HCT116 (cell line): Measurements from ENCODE around the gene CCDC66. TPM values are rescaled to one million over a fixed set of nuclear protein-coding genes. Genes with fewer than 3 reads are reported as not detected.

ENCODE experiments used
- ATAC-seq: fragments of 200-7000 bp; cut with Tn5 transposase; 2 replicates; pipeline ENCODE4 v1.9.1; 2020; ENCODE audit warnings: mild to moderate bottlenecking, moderate library complexity
- BruUV-seq: library from RNA; stranded (reverse); fragments of 400-500 nt; replicated peaks from 2 replicates; lab custom pipeline; 2021; lab: Mats Ljungman, UMichigan
- CTCF ChIA-PET: fragments of 300-600 bp; sonication (Branson Sonifier 250); formaldehyde crosslinking; loops from one replicate; lab custom pipeline; 2021; ENCODE audit warnings: antibody characterized with exemption; lab: Charles Lee
- POLR2A ChIA-PET: fragments of 300-600, 350-600 bp; sonication (Branson Sonifier 250); formaldehyde crosslinking; loops from one replicate; lab custom pipeline; 2021; ENCODE audit warnings: antibody characterized with exemption; lab: Charles Lee
- RAD21 ChIA-PET, 2 experiments: fragments of 300-600 bp; sonication (Branson Sonifier 250); formaldehyde crosslinking; loops; one replicate each; lab custom pipeline; 2023; ENCODE audit warnings: low total read pairs in 2 of 2; ENCODE audit not compliant: uncharacterized antibody in 2 of 2, unreplicated experiment in 2 of 2, low non-redundant PET in 1 of 2; lab: Charles Lee
- DNase-seq: peaks from one replicate; pipeline ENCODE4 v3.0.0-alpha.2; 2010; ENCODE audit warnings: low read depth, low spot score
- H2AFZ ChIP-seq: fragments of 200-600 bp; shearing (Covaris generic), sonication (generic); 2 replicates; pipeline ENCODE4 v1.6.1; 2017; ENCODE audit warnings: low read depth, mixed run types, mixed read lengths, antibody characterized with exemption, low read length; ENCODE audit not compliant: poor library complexity, severe bottlenecking
- H3K27ac ChIP-seq: 2 replicates; pipeline ENCODE4 v1.5.1; 2012; ENCODE audit warnings: low read depth, low read length
- H3K27me3 ChIP-seq: fragments of 200-600 bp; sonication (generic); 2 replicates; pipeline ENCODE4 v1.6.1; 2016; ENCODE audit warnings: mixed run types, low read length, mixed read lengths; ENCODE audit not compliant: insufficient read depth
- H3K36me3 ChIP-seq, 2 experiments: fragments of 200-500 bp in 1 of 2; fragments of 200-600 bp in 1 of 2; sonication (Bioruptor generic) in 1 of 2; sonication (generic) in 1 of 2; 2 replicates each; pipeline versions ENCODE4 v1.5.1 to v1.6.1; 2014 to 2016; ENCODE audit warnings: low read length in 2 of 2, inconsistent platforms in 1 of 2, mixed read lengths in 1 of 2, mixed run types in 1 of 2; ENCODE audit not compliant: insufficient read depth in 2 of 2, control insufficient read depth in 1 of 2
- H3K4me1 ChIP-seq, 2 experiments: fragments of 200-600 bp in 1 of 2; sonication (generic) in 1 of 2; 2 replicates each; pipeline versions ENCODE4 v1.5.1 to v1.6.1; 2012 to 2017; ENCODE audit warnings: low read length in 2 of 2, inconsistent platforms in 1 of 2, mild to moderate bottlenecking in 1 of 2, mixed read lengths in 1 of 2, mixed run types in 1 of 2, moderate library complexity in 1 of 2; ENCODE audit not compliant: insufficient read depth in 2 of 2, control insufficient read depth in 1 of 2
- H3K4me2 ChIP-seq: fragments of 200-600 bp; sonication (generic); 2 replicates; pipeline ENCODE4 v1.6.1; 2017; ENCODE audit warnings: mixed run types, low read length, mixed read lengths
- H3K4me3 ChIP-seq, 2 experiments: fragments of 200-600 bp in 1 of 2; sonication (generic) in 1 of 2; replicated peaks in 1 of 2; 2 replicates each; pipeline ENCODE4 v1.5.1; 2011 to 2016; ENCODE audit warnings: low read length in 2 of 2, control low read depth in 1 of 2, low read depth in 1 of 2, mild to moderate bottlenecking in 1 of 2, mixed read lengths in 1 of 2, mixed run types in 1 of 2
- H3K79me2 ChIP-seq: fragments of 200-600 bp; sonication (generic); 2 replicates; pipeline ENCODE4 v1.6.1; 2017; ENCODE audit warnings: mild to moderate bottlenecking, mixed run types, low read length, moderate library complexity, mixed read lengths; ENCODE audit not compliant: insufficient read depth
- H3K9ac ChIP-seq: fragments of 200-600 bp; sonication (generic); 2 replicates; pipeline ENCODE4 v1.6.1; 2016; ENCODE audit warnings: low read length, mixed read lengths
- H3K9me2 ChIP-seq: fragments of 200-600 bp; sonication (generic), shearing (Covaris generic); 2 replicates; pipeline ENCODE4 v1.6.1; 2017; ENCODE audit warnings: mixed run types, mild to moderate bottlenecking, moderate library complexity; ENCODE audit not compliant: insufficient read depth
- H3K9me3 ChIP-seq, 2 experiments: fragments of 200-500 bp in 1 of 2; fragments of 200-600 bp in 1 of 2; sonication (Bioruptor generic) in 1 of 2; sonication (generic) in 1 of 2; 2 replicates each; pipeline ENCODE4 v1.6.1; 2014 to 2017; ENCODE audit warnings: low read length in 2 of 2, mixed read lengths in 2 of 2, inconsistent platforms in 1 of 2, low read depth in 1 of 2, mild to moderate bottlenecking in 1 of 2, mixed run types in 1 of 2, moderate library complexity in 1 of 2; ENCODE audit not compliant: control insufficient read depth in 1 of 2, insufficient read depth in 1 of 2
- H4K20me1 ChIP-seq: fragments of 200-600 bp; sonication (generic), shearing (Covaris generic); 2 replicates; pipeline ENCODE4 v1.6.1; 2017; ENCODE audit warnings: mixed run types, mild to moderate bottlenecking, moderate library complexity; ENCODE audit not compliant: insufficient read depth
- CBX3 ChIP-seq: IDR thresholded peaks from 2 replicates; pipeline ENCODE4 v1.6.1; 2012; ENCODE audit warnings: low read depth
- ELF1 ChIP-seq: IDR thresholded peaks from 2 replicates; pipeline ENCODE4 v1.6.1; 2012; ENCODE audit warnings: low read depth, borderline replicate concordance
- EZH2 ChIP-seq: fragments of 200-600 bp; sonication (generic); IDR thresholded peaks from 2 replicates; pipeline ENCODE4 v1.6.1; 2017; ENCODE audit warnings: antibody characterized with exemption, mixed run types
- EZH2phosphoT487 ChIP-seq: fragments of 200-600 bp; IDR thresholded peaks from 2 replicates; pipeline ENCODE4 v1.6.1; 2018; ENCODE audit warnings: antibody characterized with exemption, borderline replicate concordance
- SRF ChIP-seq: IDR thresholded peaks from 2 replicates; pipeline ENCODE4 v1.6.1; 2012; ENCODE audit warnings: low read depth
- YY1 ChIP-seq: IDR thresholded peaks from 2 replicates; pipeline ENCODE4 v1.6.1; 2011; ENCODE audit warnings: low read length, low read depth, moderate library complexity, mild to moderate bottlenecking; ENCODE audit not compliant: insufficient replicate concordance; ENCODE audit errors: extremely low read depth
- intact Hi-C: fragments of 100-400 bp; cut with micrococcal nuclease; formaldehyde crosslinking; loops from 2 replicates; pipeline ENCODE4 v1.10.0; 2022
- total RNA-seq: library from RNA; stranded (reverse); gene quantifications from one replicate; pipeline ENCODE4 v1.2.1, GENCODE V29; 2021; ENCODE audit not compliant: unreplicated experiment
- TF ChIP-seq, protein P1 (sequence below): IDR thresholded peaks from 2 replicates; pipeline ENCODE4 v1.6.1; 2012
- TF ChIP-seq, protein P2 (sequence below), 3 experiments: fragments of 200-600 bp in 1 of 3; sonication (generic) in 1 of 3; IDR thresholded peaks in 2 of 3; conservative IDR thresholded peaks in 1 of 3; 2 replicates each; pipeline ENCODE4 v1.5.1; 2012 to 2017; ENCODE audit warnings: low read depth in 2 of 3, low read length in 2 of 3, antibody characterized with exemption in 1 of 3, borderline replicate concordance in 1 of 3, control low read depth in 1 of 3, mild to moderate bottlenecking in 1 of 3, mixed read lengths in 1 of 3, mixed run types in 1 of 3, moderate library complexity in 1 of 3; ENCODE audit not compliant: insufficient read depth in 1 of 3

Gene CCDC66
- total RNA-seq, 1 experiment from 2014 or later: 16.9 TPM

DNA sequence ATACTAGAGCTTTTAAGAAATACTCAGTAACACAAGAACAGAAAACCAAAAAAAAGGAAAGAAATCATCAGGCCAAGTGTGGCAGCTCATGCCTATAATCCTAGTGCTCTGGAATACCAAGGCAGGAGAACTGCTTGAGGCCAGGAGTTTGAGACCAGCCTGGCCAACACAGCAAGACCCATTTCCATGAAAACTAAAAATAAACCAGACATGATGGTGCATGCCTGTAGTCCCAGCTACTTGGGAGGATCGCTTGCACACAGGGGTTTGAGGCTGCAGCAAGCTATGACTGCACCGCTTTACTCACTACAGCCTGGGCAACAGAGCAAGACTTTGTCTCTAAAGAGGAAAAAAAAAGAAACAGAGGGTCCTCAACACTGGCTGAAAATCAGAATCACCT, 107.8 kb downstream of the CCDC66 start:
- H3K9me2 ChIP-seq: no peaks in the 10 kb centered on the region
- H3K4me2 ChIP-seq: no peak overlapping the region
- no peaks in the 10 kb centered on the region for H3K4me1 ChIP-seq
- ChIA-PET RAD21 (no interaction called here), CTCF (no interaction called here), POLR2A (no interaction called here)
- ATAC-seq (no peak), DNase-seq (no peak)
- no peaks in the 10 kb centered on the region for H3K79me2 ChIP-seq
- TF ChIP-seq SRF (no peak), YY1 (no peak), EZH2 (no peak), EZH2phosphoT487 (no peak), CBX3 (no peak)
- no peaks in the 10 kb centered on the region for H3K9me3 ChIP-seq
- H3K36me3 ChIP-seq: peaks cover 26 to 30% of the 10 kb centered on the region in 2 experiments; a peak in 3 of 4 replicates
- BruUV-seq: no TSS peak
- no peaks in the 10 kb centered on the region for H4K20me1 ChIP-seq
- no peak overlapping the region for H3K4me3 ChIP-seq
- H3K27me3 ChIP-seq: no peaks in the 10 kb centered on the region
- H3K9ac ChIP-seq: no peak overlapping the region
- no peak overlapping the region for H2AFZ ChIP-seq
- intact Hi-C loops: no loop called here
- H3K27ac ChIP-seq: no peak overlapping the region

DNA sequence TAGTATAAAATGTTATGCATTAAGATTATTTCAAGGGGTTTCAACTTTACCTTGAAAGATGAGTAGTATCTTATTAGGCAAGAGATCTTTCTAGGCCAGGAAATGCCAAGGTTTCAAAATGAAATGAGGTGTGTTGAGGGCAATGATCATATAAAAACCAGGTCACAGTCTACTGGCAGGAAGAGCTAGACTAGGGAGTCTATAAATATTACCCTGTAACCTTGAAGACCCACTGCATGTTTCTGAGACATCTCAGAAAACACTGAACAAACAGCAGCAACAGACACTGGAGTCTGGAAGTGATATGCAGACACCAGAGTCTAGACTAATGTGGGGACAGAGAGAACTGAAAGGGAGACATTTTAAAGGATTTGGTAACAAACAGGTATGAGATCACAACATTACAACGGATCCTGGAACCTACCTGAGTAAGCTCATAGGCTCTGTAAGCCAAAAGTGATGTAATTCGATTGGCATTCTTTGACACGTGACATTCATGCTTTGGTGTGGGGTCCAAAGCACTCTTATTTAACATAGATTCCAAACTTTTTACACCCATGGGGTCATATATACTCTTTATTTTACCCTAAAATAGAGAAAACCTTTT, 111.1 kb downstream of the CCDC66 start:
- no TSS peak for BruUV-seq
- Histone ChIP-seq H3K4me3 (no peak overlapping the region), H4K20me1 (no peaks in the 10 kb centered on the region), H2AFZ (no peak overlapping the region), H3K9me3 (no peaks in the 10 kb centered on the region), H3K36me3 (peaks cover 17 to 29% of the 10 kb centered on the region in 2 experiments; a peak in 3 of 4 replicates), H3K27ac (no peak overlapping the region)
- RAD21 ChIA-PET: no interaction called here
- DNase-seq: no peak
- TF ChIP-seq, protein P1, sequence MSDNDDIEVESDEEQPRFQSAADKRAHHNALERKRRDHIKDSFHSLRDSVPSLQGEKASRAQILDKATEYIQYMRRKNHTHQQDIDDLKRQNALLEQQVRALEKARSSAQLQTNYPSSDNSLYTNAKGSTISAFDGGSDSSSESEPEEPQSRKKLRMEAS: no peak
- TF ChIP-seq, protein P2, sequence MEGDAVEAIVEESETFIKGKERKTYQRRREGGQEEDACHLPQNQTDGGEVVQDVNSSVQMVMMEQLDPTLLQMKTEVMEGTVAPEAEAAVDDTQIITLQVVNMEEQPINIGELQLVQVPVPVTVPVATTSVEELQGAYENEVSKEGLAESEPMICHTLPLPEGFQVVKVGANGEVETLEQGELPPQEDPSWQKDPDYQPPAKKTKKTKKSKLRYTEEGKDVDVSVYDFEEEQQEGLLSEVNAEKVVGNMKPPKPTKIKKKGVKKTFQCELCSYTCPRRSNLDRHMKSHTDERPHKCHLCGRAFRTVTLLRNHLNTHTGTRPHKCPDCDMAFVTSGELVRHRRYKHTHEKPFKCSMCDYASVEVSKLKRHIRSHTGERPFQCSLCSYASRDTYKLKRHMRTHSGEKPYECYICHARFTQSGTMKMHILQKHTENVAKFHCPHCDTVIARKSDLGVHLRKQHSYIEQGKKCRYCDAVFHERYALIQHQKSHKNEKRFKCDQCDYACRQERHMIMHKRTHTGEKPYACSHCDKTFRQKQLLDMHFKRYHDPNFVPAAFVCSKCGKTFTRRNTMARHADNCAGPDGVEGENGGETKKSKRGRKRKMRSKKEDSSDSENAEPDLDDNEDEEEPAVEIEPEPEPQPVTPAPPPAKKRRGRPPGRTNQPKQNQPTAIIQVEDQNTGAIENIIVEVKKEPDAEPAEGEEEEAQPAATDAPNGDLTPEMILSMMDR (IDR thresholded peaks at IDR 0.05 in 2 of 3, conservative IDR thresholded peaks at IDR 0.05 in 1 of 3; ENCODE audit: borderline replicate concordance in 1 of 3, insufficient read depth in 1 of 3, low read depth in 2 of 3, low read length in 2 of 3): no peak
- TF ChIP-seq ELF1 (no peak), YY1 (no peak)
- TF ChIP-seq, all 23 proteins: peak for 0
- Histone ChIP-seq H3K27me3 (no peaks in the 10 kb centered on the region), H3K9me2 (no peaks in the 10 kb centered on the region), H3K4me2 (no peak overlapping the region), H3K4me1 (no peaks in the 10 kb centered on the region), H3K9ac (no peak overlapping the region), H3K79me2 (no peaks in the 10 kb centered on the region)
- intact Hi-C loops: no loop called here
- CTCF ChIA-PET: no interaction called here
- POLR2A ChIA-PET: interaction anchor here (0.6 to 1.3 kb wide), 2 partner anchors 14 to 22 kb away, joined by 3 read pairs; partner anchors contain the start of gene TASOR
- no peak for ATAC-seq
